H1 (cell line): ENCODE data around the gene CBY1. TPM values are rescaled to one million over a fixed set of nuclear protein-coding genes. Genes with fewer than 3 reads are reported as not detected.

ENCODE experiments used
- E2F6 ChIP-seq: IDR thresholded peaks from 2 replicates; pipeline ENCODE4 v1.6.1; 2012; ENCODE audit warnings: inconsistent platforms
- HDAC2 ChIP-seq, 2 experiments: fragments of 300-600 bp in 1 of 2; sonication (generic) in 1 of 2; IDR thresholded peaks; 2 replicates each; pipeline ENCODE4 v1.6.1; 2011 to 2012; ENCODE audit warnings: low read depth in 2 of 2, low read length in 2 of 2, mild to moderate bottlenecking in 2 of 2, moderate library complexity in 2 of 2, borderline replicate concordance in 1 of 2, inconsistent platforms in 1 of 2
- KDM5A ChIP-seq: fragments of 200-600 bp; IDR thresholded peaks from 2 replicates; pipeline ENCODE4 v1.7.1; 2012; ENCODE audit warnings: mild to moderate bottlenecking, low read length, inconsistent platforms, mixed read lengths
- NRF1 ChIP-seq: IDR thresholded peaks from 2 replicates; pipeline ENCODE4 v1.6.1; 2011; ENCODE audit warnings: mild to moderate bottlenecking, low read depth, low read length, improper control_type of control experiment
- POU5F1 ChIP-seq: IDR thresholded peaks from 2 replicates; pipeline ENCODE4 v1.6.1; 2011; ENCODE audit warnings: low read depth, mild to moderate bottlenecking, low read length, moderate library complexity
- SIRT6 ChIP-seq: IDR thresholded peaks from one replicate; pipeline ENCODE4 v1.7.1; 2012; ENCODE audit warnings: low read length, inconsistent platforms
- TAF1 ChIP-seq: IDR thresholded peaks from 2 replicates; pipeline ENCODE4 v1.6.1; 2011; ENCODE audit warnings: mild to moderate bottlenecking, low read depth, low read length
- polyA plus RNA-seq, 7 experiments: library from polyadenylated mRNA; depleted of rRNA in 3 of 7; stranded (reverse) in 5 of 7; unstranded in 2 of 7; fragments of >200 nt in 5 of 7; fragments of 200-250 nt in 2 of 7; gene quantifications; 1 replicate in 5 of 7; 2 replicates in 1 of 7; 4 replicates in 1 of 7; pipeline versions ENCODE4 v1.2.1 to v1.2.3, GENCODE V29; 2011 to 2013; ENCODE audit warnings: missing spikeins in 2 of 7, mixed read lengths in 2 of 7
- total RNA-seq: library from RNA; stranded (reverse); fragmentation: NEBNext Ultra II Directional; extraction: Animal tissue kit (Norgen Biotek cat#: 25700); gene quantifications from 2 replicates; pipeline ENCODE4 v1.2.1, GENCODE V29; 2021

The CBY1 gene
- total and polyA plus RNA-seq, 2 of the 8 experiments (the other 6 are each of a cell fraction or from before 2014, with no cell fraction given) = 23.2 to 30.2 TPM

DNA sequence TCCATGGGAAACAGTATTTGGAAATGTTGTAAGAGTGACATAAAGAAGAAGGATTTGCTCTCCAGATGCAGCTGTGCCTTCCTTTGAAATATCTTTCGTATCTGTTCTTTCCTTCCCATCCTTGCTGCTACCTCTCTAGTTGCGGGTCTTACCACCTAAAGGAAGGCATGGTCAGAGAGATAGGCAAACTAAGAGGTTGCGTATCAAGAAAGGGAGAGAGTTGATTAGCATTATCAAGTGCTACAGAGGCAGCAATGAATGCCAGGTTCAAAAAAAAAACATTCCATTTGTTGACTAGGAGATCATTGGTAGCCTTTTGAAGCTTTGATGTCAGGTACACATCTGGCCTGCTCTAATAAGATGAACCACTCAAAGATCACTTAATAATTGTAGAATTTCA, 53.9 kb downstream of the CBY1 start (continued):
- TF ChIP-seq POU5F1 (no peak), HDAC2 (IDR thresholded peaks at IDR 0.05; ENCODE audit: borderline replicate concordance in 1 of 2, low read depth in 2 of 2, low read length in 2 of 2) (no peak), NRF1 (no peak), TAF1 (no peak), E2F6 (no peak), KDM5A (no peak), SIRT6 (no peak)
